Duodenal mucosa (tissue), 2 donors: ENCODE data around the gene CWC27.

Experiments used
- H3K27ac ChIP-seq: one replicate; pipeline ENCODE4 v1.7.0; 2013; ENCODE audit warnings: low read depth, low read length
- H3K27me3 ChIP-seq, 2 donors: one replicate each; pipeline ENCODE4 v1.7.0; 2013; ENCODE audit warnings: low read length in 2 of 2, control low read depth in 1 of 2; ENCODE audit not compliant: insufficient read depth in 2 of 2, control insufficient read depth in 1 of 2
- H3K36me3 ChIP-seq, 2 donors: one replicate each; pipeline ENCODE4 v1.7.0; 2013; ENCODE audit warnings: low read length in 2 of 2, control low read depth in 1 of 2; ENCODE audit not compliant: insufficient read depth in 2 of 2, control insufficient read depth in 1 of 2
- H3K4me1 ChIP-seq, 2 donors: one replicate each; pipeline ENCODE4 v1.7.0; 2013; ENCODE audit warnings: low read length in 2 of 2, control low read depth in 1 of 2; ENCODE audit not compliant: insufficient read depth in 2 of 2, control insufficient read depth in 1 of 2
- H3K4me3 ChIP-seq, 2 donors: one replicate each; pipeline ENCODE4 v1.7.0; 2013; ENCODE audit warnings: low read length in 2 of 2, low read depth in 1 of 2
- H3K9ac ChIP-seq, 2 donors: one replicate each; pipeline ENCODE4 v1.7.0; 2013; ENCODE audit warnings: low read length in 2 of 2, low read depth in 1 of 2
- H3K9me3 ChIP-seq, 2 donors: one replicate each; pipeline ENCODE4 v1.7.0; 2013; ENCODE audit warnings: low read length in 2 of 2, control low read depth in 1 of 2; ENCODE audit not compliant: control insufficient read depth in 1 of 2

The CWC27 gene

DNA sequence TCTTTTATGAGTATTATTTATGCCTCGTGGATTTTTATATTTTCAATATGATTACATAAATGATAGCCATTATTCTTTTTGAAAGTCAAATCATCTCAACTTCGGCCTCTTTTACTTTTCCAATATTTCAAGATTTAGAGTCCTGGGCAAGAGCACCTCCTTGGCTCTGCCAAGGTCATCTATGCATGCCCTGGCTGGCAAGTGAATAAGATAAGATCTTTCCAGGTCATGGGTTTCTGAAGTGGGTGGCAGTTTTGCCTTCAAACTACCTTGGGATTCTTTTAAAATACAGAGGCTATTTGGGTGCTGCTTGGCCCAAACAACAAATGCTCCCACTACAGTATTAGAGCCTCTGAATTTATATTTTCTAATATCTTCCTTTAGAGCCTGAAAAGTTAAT is 95.4 kb downstream of the CWC27 start:
- Histone ChIP-seq H3K9ac (no peak overlapping the region), H3K27me3 (no peaks in the 10 kb centered on the region), H3K27ac (no peak overlapping the region), H3K36me3 (no peaks in the 10 kb centered on the region), H3K9me3 (no peaks in the 10 kb centered on the region), H3K4me3 (no peak overlapping the region), H3K4me1 (no peaks in the 10 kb centered on the region)

DNA sequence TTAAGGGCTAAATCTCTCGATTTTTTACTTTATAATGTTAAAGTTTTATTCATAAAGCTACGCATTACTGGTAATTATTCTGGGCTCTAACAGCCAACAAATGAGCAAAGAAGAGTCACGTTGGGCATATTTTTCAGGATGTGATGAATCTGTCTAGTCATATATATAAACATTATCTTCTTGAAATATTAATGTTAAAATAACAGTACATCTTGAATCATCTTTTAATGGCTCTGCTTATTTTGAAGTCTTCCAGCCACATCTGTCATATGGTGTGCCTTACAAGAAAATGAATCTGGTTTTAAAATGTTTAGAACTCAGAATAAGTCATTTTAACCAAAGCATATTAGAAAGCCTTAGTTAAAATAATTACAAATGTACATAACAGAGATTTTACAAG is 96.9 kb downstream of the CWC27 start:
- no peaks in the 10 kb centered on the region for H3K9me3 ChIP-seq
- H3K4me1 ChIP-seq: no peaks in the 10 kb centered on the region
- no peak overlapping the region for H3K27ac ChIP-seq
- no peaks in the 10 kb centered on the region for H3K36me3 ChIP-seq
- H3K4me3 ChIP-seq: no peak overlapping the region
- no peak overlapping the region for H3K9ac ChIP-seq
- no peaks in the 10 kb centered on the region for H3K27me3 ChIP-seq

DNA sequence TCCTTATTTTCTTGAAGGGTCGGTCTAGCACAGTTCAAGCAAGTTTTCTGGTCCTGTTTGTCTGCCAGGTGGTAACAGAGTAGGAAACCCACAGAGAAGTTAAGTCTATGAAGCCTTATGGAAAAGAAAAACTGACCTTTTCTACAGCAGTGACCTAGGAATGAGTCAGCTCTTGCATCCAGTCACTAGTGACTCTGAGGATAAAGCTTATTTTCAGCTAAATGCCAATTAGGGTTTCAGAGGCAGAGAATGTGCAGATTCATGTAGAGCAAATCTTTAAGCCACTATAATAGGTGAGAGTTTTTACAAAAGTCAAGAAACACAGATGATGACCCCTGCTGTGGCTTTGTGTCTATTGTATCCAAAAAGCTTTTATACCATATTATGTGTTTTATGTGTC is 100.7 kb downstream of the CWC27 start:
- Histone ChIP-seq H3K27me3 (no peaks in the 10 kb centered on the region), H3K4me1 (no peaks in the 10 kb centered on the region), H3K4me3 (no peak overlapping the region), H3K27ac (no peak overlapping the region), H3K9me3 (no peaks in the 10 kb centered on the region), H3K9ac (no peak overlapping the region), H3K36me3 (no peaks in the 10 kb centered on the region)

DNA sequence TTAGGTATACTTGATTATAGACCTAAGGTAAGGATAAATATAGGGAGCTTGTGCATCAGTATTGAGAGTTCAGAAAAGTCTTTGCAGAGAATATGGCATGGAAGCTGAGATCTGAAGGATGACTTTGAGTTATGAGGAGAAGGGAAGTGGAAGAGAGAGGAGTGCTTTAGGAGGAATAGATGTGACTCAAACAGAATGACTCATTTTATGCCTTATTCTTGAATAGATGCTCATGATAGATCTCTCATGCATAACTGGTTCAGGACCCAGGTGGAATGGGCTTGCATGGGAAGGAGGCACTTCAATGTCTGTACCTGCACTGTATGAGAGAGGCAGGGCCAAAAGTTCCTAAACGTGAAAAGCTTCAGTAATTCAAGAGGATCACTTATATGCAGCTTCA is 103.3 kb downstream of the CWC27 start:
- H3K27me3 ChIP-seq: no peaks in the 10 kb centered on the region
- H3K9me3 ChIP-seq: no peaks in the 10 kb centered on the region
- no peaks in the 10 kb centered on the region for H3K36me3 ChIP-seq
- no peak overlapping the region for H3K27ac ChIP-seq
- no peaks in the 10 kb centered on the region for H3K4me1 ChIP-seq
- H3K9ac ChIP-seq: no peak overlapping the region
- H3K4me3 ChIP-seq: no peak overlapping the region

DNA sequence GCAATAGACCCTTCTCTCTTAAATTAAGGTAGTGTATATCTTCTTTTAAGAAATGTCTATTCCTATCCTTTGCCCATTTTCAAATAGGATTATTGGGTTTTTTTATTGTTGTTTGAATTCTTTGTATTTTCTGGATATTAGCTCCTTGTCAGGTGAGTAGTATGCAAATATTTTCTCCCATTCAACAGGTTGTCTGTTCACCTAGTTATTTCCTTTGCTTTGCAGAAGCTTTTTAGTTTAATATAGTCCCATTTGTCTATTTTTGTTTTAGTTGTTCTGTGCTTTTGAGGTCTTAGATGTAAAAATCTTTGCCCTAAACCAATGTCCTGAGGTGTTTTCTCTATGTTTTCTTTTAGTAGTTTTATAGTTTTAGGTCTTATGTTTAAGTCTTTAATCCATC is 104.7 kb downstream of the CWC27 start:
- no peaks in the 10 kb centered on the region for H3K9me3 ChIP-seq
- no peak overlapping the region for H3K27ac ChIP-seq
- no peaks in the 10 kb centered on the region for H3K36me3 ChIP-seq
- H3K4me1 ChIP-seq: no peaks in the 10 kb centered on the region
- H3K4me3 ChIP-seq: no peak overlapping the region
- no peaks in the 10 kb centered on the region for H3K27me3 ChIP-seq
- no peak overlapping the region for H3K9ac ChIP-seq

DNA sequence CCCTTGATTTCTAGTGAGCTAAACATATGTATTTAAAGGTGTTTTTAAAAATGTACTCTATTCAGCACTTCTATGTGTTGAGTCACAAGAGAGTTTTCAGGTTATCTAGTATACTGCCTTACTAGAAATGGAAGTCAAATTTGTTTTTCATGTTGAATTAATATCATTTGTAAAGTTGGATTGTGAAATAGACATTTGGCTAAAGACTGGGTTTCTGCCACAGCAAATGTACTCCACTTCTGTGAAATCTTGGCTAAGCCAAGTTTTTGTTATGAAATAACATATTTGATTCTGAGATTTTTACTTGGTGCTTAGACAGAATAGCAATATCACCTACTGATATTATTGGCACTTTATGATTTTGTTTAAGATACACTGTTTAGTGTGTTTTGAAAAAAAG is 106.0 kb downstream of the CWC27 start:
- Histone ChIP-seq H3K9me3 (no peaks in the 10 kb centered on the region), H3K36me3 (no peaks in the 10 kb centered on the region), H3K27me3 (no peaks in the 10 kb centered on the region), H3K4me1 (no peaks in the 10 kb centered on the region), H3K27ac (no peak overlapping the region), H3K4me3 (no peak overlapping the region), H3K9ac (no peak overlapping the region)

DNA sequence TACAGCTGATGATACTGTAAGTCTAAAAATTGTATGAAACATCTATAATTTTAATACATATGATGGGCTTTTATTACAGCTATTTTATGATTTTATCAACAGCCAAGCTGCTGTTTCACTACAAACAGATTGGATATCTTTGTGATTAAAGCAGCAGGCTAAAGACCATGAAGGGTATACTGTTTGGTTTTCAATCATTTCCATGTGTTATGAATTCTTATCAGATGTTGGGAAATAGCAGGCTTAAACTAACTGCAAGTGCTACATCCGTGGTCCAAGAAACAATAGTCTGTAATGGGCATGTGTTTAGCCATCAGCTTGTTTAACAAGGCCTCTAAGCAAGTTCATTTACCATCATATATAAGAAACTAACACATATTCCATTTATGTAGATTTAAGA is 107.5 kb downstream of the CWC27 start:
- H3K4me1 ChIP-seq: no peaks in the 10 kb centered on the region
- H3K36me3 ChIP-seq: no peaks in the 10 kb centered on the region
- no peak overlapping the region for H3K9ac ChIP-seq
- no peaks in the 10 kb centered on the region for H3K9me3 ChIP-seq
- H3K27me3 ChIP-seq: no peaks in the 10 kb centered on the region
- H3K4me3 ChIP-seq: no peak overlapping the region
- H3K27ac ChIP-seq: no peak overlapping the region

DNA sequence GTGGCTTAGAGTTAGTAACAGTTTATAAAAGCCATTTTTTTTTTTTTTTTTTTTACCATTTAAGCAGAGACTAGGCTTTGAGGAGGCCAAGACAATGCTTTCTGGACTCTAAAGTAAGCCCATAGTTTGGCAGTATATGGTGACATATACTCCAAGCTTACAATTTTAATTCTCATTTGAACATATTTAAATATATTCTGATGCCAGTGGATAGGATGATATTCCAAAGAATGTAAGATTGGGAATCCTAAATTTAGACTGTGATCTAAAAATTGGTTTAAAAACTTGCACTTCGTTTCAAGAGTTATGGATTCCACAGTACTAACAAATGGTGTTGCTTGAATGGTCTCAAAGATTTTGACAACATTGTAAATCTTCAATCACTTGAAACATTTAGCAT is 112.1 kb downstream of the CWC27 start:
- Histone ChIP-seq H3K4me1 (no peaks in the 10 kb centered on the region), H3K4me3 (no peak overlapping the region), H3K27ac (no peak overlapping the region), H3K27me3 (no peaks in the 10 kb centered on the region), H3K36me3 (no peaks in the 10 kb centered on the region), H3K9me3 (no peaks in the 10 kb centered on the region), H3K9ac (no peak overlapping the region)

DNA sequence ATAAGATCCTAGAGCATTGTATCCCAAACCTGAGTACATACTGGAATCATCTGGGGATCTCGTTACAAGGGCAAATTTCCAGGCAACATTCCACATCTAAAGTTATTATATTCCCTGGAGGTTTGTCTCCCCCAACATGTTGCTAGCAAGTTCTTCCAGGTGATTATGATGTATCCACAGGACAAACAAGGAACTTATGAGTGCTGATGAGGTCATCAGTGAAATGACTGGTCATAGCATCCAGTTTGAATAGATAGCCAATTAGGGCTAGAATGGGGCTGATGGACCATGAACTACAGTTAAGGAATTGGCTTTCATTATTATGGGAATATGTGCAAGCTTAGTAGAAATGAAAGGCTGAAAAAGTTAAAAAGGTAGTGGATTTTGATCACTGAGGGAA is 115.2 kb downstream of the CWC27 start:
- H3K27ac ChIP-seq: no peak overlapping the region
- no peaks in the 10 kb centered on the region for H3K4me1 ChIP-seq
- H3K27me3 ChIP-seq: no peaks in the 10 kb centered on the region
- no peaks in the 10 kb centered on the region for H3K36me3 ChIP-seq
- no peaks in the 10 kb centered on the region for H3K9me3 ChIP-seq
- H3K9ac ChIP-seq: no peak overlapping the region
- H3K4me3 ChIP-seq: no peak overlapping the region

DNA sequence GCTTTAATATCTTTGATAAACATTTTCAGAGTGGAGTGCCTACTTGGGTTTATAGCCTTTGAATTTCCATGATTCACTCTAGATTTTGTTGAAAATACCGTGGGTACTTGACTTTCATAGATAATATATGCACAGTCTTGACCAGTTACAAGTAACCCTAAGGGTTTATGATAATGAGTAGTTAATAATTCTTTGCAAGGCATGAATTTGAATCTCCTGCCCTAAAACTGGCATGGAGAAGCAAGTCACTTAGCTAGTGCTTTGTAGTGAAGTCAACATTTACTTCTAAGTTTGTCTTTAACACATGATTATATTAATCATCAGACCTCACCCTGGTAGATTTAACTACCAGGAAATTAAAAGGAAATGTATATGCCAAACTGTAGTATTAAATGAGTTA is 115.8 kb downstream of the CWC27 start:
- Histone ChIP-seq H3K4me3 (no peak overlapping the region), H3K9ac (no peak overlapping the region), H3K4me1 (no peaks in the 10 kb centered on the region), H3K27ac (no peak overlapping the region), H3K27me3 (no peaks in the 10 kb centered on the region), H3K36me3 (no peaks in the 10 kb centered on the region), H3K9me3 (no peaks in the 10 kb centered on the region)

DNA sequence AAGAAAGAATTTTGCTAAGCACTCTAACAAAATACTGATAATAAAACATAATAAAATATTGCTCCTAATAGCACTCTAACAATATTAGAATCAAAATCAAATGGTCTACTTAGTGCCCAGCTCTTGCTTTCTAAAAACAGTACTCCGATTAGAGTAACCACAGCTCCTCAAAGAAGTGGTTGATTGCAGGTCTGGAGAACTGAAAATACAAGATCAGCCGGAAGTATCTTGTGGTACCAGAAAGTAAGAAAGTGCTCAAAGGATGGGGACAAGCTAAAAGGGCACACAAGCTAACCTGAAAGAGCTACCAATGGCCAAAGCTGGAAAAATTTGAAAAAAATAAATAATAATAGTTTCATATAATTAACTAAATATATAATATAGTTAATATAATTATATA is 119.2 kb downstream of the CWC27 start:
- no peaks in the 10 kb centered on the region for H3K27me3 ChIP-seq
- no peak overlapping the region for H3K9ac ChIP-seq
- H3K4me3 ChIP-seq: no peak overlapping the region
- no peaks in the 10 kb centered on the region for H3K36me3 ChIP-seq
- H3K9me3 ChIP-seq: no peaks in the 10 kb centered on the region
- no peak overlapping the region for H3K27ac ChIP-seq
- no peaks in the 10 kb centered on the region for H3K4me1 ChIP-seq
